ENCODE data around the gene GUCY1A1.

The GUCY1A1 gene

DNA sequence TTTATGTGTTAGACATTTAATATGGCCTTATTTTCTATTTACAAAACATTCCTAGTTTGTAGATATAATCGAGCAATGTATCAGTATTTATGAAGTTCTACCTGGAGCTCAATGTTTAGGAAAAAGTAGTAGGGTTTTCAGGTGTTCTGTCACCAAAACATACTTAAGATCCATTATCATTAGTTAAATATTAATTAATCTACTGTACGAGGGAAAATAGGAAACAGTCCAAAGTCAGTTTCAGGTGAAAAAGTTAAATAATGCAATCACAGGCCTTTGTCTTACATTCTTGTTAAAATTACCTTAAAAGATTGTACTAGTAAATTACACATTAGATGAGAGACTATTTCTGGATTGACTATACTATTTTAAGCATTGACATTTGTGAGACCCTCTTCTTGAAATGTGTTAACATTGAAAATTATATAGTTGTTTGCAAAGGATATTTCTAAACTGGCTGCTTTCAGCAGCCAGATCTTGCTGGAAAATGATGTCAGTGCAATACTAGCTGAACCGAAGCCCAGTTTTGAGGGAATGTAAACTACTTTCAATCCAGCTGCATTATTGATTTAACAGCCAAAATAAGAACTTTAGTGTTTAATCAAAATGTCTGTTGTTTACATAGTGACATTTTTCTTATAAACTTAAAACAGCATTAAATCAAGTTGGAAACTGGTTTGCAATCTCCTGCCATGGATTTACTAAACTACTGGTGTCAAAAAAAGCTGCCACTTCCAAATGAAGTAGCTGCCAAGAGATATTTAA, 111.5 kb downstream of the GUCY1A1 start:
- no peak for DNase-seq (ENCODE audit: low read depth)

DNA sequence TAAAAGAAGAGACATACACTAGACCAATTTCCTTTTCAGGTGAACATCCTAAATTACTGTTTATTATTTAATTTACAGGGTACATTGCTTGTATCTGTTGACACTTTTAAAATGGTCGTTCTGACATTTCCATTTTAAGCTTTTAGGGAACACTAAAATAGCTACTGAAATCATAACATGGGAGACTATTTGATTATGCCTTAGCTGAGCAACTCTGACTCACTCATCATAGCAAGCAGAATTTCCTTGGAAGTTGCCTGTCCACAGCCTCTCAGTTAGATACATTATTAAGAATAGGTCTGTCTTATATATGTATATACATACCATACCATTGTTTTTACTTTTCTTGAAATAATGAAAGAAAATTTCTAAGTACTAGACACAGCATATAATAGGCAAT, 114.1 kb downstream of the GUCY1A1 start:
- DNase-seq (ENCODE audit: low read depth), result no peak

DNA sequence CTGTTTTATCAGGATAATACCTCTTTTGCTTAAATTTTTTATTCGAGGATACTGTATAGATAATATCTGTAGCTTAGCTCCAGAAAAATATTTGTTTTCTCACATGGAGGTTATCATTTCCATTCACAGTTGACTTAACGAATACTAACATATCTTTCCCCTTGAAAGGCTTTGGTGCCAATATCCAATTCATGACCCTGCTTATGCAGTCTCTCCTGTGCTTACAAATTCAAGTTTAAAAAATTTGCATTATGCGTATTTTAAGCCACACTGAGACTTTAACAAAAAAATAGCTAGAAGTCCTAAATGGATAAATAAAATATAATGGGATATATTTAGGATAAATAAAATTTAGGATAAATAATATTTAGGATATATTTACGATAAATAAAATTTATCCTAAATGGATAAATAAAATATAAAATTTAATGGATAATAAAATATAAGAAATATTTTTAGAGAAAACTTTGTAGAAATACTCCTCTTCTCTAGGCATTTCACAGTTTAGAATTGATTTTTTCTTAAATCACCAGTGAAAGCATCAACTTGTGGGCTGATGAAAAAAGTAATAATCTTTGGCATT, 114.7 kb downstream of the GUCY1A1 start:
- DNase-seq (ENCODE audit: low read depth), result no peak

Measured in stimulated activated CD8-positive, alpha-beta memory T cell treated with anti-CD3 and anti-CD28 coated beads, Interleukin-15, amount 100 ng/mL, for 24 hours (primary cell).